Astrocyte (in vitro differentiated cells and primary cell): Measurements from ENCODE around the gene ACOT13.

Source experiments
- CTCF ChIP-seq: IDR thresholded peaks from 2 replicates; pipeline ENCODE4 v1.5.1; 2011; ENCODE audit warnings: low read depth, mild to moderate bottlenecking, inconsistent platforms, low read length, moderate library complexity; ENCODE audit not compliant: insufficient read depth
- EZH2 ChIP-seq: IDR thresholded peaks from 2 replicates; pipeline ENCODE4 v1.6.1; 2012; ENCODE audit warnings: mild to moderate bottlenecking, low read length, inconsistent platforms; ENCODE audit not compliant: insufficient read depth

GRCh38 chr6:24753545-24753944 lies 86.7 kb downstream of the ACOT13 start:
- TF ChIP-seq CTCF (no peak), EZH2 (no peak)
